HepG2 (cell line): ENCODE results near the gene DNAJC28. TPM values are rescaled to one million over a fixed set of nuclear protein-coding genes. Genes with fewer than 3 reads are reported as not detected.

Source experiments
- ATAC-seq: fragments of 200-7000 bp; cut with Tn5 transposase; 3 replicates; pipeline ENCODE4 v1.9.1; 2020; ENCODE audit warnings: mild to moderate bottlenecking, moderate library complexity
- BruUV-seq: library from RNA; stranded (reverse); fragments of 400-500 nt; replicated peaks from 2 replicates; lab custom pipeline; 2021; lab: Mats Ljungman, UMichigan
- CTCF ChIA-PET: fragments of 300-600 bp; formaldehyde crosslinking; extraction: SDS; loops from one replicate; lab custom pipeline; 2021; ENCODE audit warnings: low total read pairs, inconsistent platforms, low intra/inter-chr PET ratio; lab: Yijun Ruan, JAX
- POLR2A ChIA-PET: fragments of 350-600 bp; sonication (Branson Sonifier 250); formaldehyde crosslinking; loops from one replicate; lab custom pipeline; 2020; ENCODE audit warnings: antibody characterized with exemption, inconsistent platforms; lab: Yijun Ruan, JAX
- DNase-seq: peaks from one replicate; pipeline ENCODE4 v3.0.0-alpha.2; 2015; ENCODE audit warnings: low spot score
- FAIRE-seq: peaks from 3 replicates; lab custom pipeline; 2011; peaks lifted over from hg19 to GRCh38; lab: Jason Lieb, UNC
- H2AFZ ChIP-seq: one replicate; pipeline ENCODE4 v1.6.1; 2011; ENCODE audit warnings: low read length, inconsistent platforms
- H3K27ac ChIP-seq: fragments of 300-600 bp; 3 replicates; pipeline ENCODE4 v1.8.0; 2011; ENCODE audit warnings: mixed run types, mild to moderate bottlenecking, mixed read lengths, low read length, inconsistent platforms; ENCODE audit not compliant: insufficient read depth; ENCODE audit errors: extremely low read length
- H3K27me3 ChIP-seq, 2 experiments: fragments of 200-600 bp in 1 of 2; 2 replicates in 1 of 2; 3 replicates in 1 of 2; pipeline versions ENCODE4 v1.6.0 to v1.8.0; 2011; ENCODE audit warnings: low read length in 2 of 2, mild to moderate bottlenecking in 2 of 2, moderate library complexity in 2 of 2, inconsistent platforms in 1 of 2; ENCODE audit not compliant: insufficient read depth in 2 of 2, control insufficient read depth in 1 of 2
- H3K36me3 ChIP-seq, 2 experiments: fragments of 200-600 bp in 1 of 2; replicated peaks in 1 of 2; 2 replicates in 1 of 2; 3 replicates in 1 of 2; pipeline versions ENCODE4 v1.5.1 to v1.8.0; 2011; ENCODE audit warnings: low read length in 2 of 2, inconsistent platforms in 1 of 2; ENCODE audit not compliant: insufficient read depth in 2 of 2, control insufficient read depth in 1 of 2
- H3K4me1 ChIP-seq: 2 replicates; pipeline ENCODE4 v1.5.1; 2012; ENCODE audit warnings: low read length, inconsistent platforms; ENCODE audit not compliant: insufficient read depth
- H3K4me2 ChIP-seq: 2 replicates; pipeline ENCODE4 v1.6.0; 2011; ENCODE audit warnings: low read depth, low read length, inconsistent platforms
- H3K4me3 ChIP-seq, 3 experiments: fragments of 200-600 bp in 1 of 3; sonication (generic), shearing (Covaris generic) in 1 of 3; replicated peaks in 1 of 3; 2 replicates each; pipeline ENCODE4 v1.5.1; 2011 to 2016; ENCODE audit warnings: low read length in 3 of 3, inconsistent platforms in 2 of 3, low read depth in 2 of 3, mild to moderate bottlenecking in 2 of 3, control low read depth in 1 of 3, mixed read lengths in 1 of 3; ENCODE audit not compliant: insufficient read depth in 1 of 3
- H3K79me2 ChIP-seq: one replicate; pipeline ENCODE4 v1.6.1; 2011; ENCODE audit warnings: low read length, inconsistent platforms; ENCODE audit not compliant: insufficient read depth
- H3K9ac ChIP-seq: 2 replicates; pipeline ENCODE4 v1.6.0; 2011; ENCODE audit warnings: mild to moderate bottlenecking, low read depth, low read length, inconsistent platforms; ENCODE audit not compliant: insufficient read depth
- H3K9me3 ChIP-seq: 2 replicates; pipeline ENCODE4 v1.5.1; 2012; ENCODE audit warnings: mild to moderate bottlenecking, low read length
- H4K20me1 ChIP-seq: 2 replicates; pipeline ENCODE4 v1.6.0; 2011; ENCODE audit warnings: inconsistent platforms, mild to moderate bottlenecking, low read length, moderate library complexity; ENCODE audit not compliant: insufficient read depth
- AHR ChIP-seq: IDR thresholded peaks from 2 replicates; pipeline ENCODE4 v1.6.1; 2018; ENCODE audit warnings: missing genetic modification reagents, missing compliant biosample characterization
- KLF15 ChIP-seq: sonication (generic); formaldehyde crosslinking; IDR thresholded peaks from 2 replicates; pipeline ENCODE4 v1.8.1; 2023; ENCODE audit warnings: borderline replicate concordance, mild to moderate bottlenecking, inconsistent platforms, missing genetic modification reagents, mixed read lengths
- RARG ChIP-seq: sonication (generic); formaldehyde crosslinking; IDR thresholded peaks from 2 replicates; pipeline ENCODE4 v1.4.0; 2020; ENCODE audit warnings: low read depth, mild to moderate bottlenecking, missing genetic modification reagents
- THYN1 ChIP-seq: sonication (generic); formaldehyde crosslinking; IDR thresholded peaks from 2 replicates; pipeline ENCODE4 v1.8.1; 2023; ENCODE audit warnings: low read depth, mild to moderate bottlenecking, moderate library complexity, missing genetic modification reagents, borderline replicate concordance
- ZMAT3 ChIP-seq: sonication (generic); formaldehyde crosslinking; conservative IDR thresholded peaks from 2 replicates; pipeline ENCODE4 v1.7.0; 2021; ENCODE audit warnings: missing genetic modification reagents
- ZNF121 ChIP-seq: sonication (generic); formaldehyde crosslinking; IDR thresholded peaks from 2 replicates; pipeline ENCODE4 v1.5.0; 2020; ENCODE audit warnings: mild to moderate bottlenecking, missing genetic modification reagents
- ZNF235 ChIP-seq: sonication (generic); formaldehyde crosslinking; IDR thresholded peaks from 2 replicates; pipeline ENCODE4 v1.8.1; 2023; ENCODE audit warnings: mild to moderate bottlenecking, missing genetic modification reagents, borderline replicate concordance
- ZNF652 ChIP-seq: IDR thresholded peaks from 2 replicates; pipeline ENCODE4 v1.6.1; 2016; ENCODE audit warnings: low read depth, borderline replicate concordance
- ZNF775 ChIP-seq: sonication (generic); formaldehyde crosslinking; IDR thresholded peaks from 2 replicates; pipeline ENCODE4 v1.4.0; 2020; ENCODE audit warnings: missing genetic modification reagents, mild to moderate bottlenecking, moderate library complexity, borderline replicate concordance
- WGBS: methylation state at CpG from one replicate; pipeline ENCODE4 v1.1.6; 2017; ENCODE audit warnings: low lambda C conversion rate; 5-methylcytosine and 5-hydroxymethylcytosine counted together
- in situ Hi-C: cut with HindIII; loops from 2 replicates; pipeline ENCODE4 v1.10.0; 2017; ENCODE audit warnings: low pct_unique_long_range_greater_than_20kb; ENCODE audit not compliant: extremely low pct_ligation_motif_present
- intact Hi-C: fragments of 100-400 bp; cut with micrococcal nuclease; formaldehyde crosslinking; loops from one replicate; pipeline ENCODE4 v1.10.0; 2022; ENCODE audit not compliant: unreplicated experiment
- polyA plus RNA-seq, 8 experiments: library from polyadenylated mRNA; depleted of rRNA in 3 of 8; stranded (reverse) in 7 of 8; unstranded in 1 of 8; fragments of >200 nt; fragmentation: Illumina TruSeq in 4 of 8; extraction: Trizol in 4 of 8; gene quantifications; 2 replicates each; pipeline versions ENCODE4 v1.2.1 to v1.2.3, GENCODE V29; 2011 to 2016; ENCODE audit warnings: low read depth in 4 of 8, missing spikeins in 1 of 8, mixed read lengths in 1 of 8; ENCODE audit not compliant: insufficient read depth in 1 of 8
- total RNA-seq, 5 experiments: library from RNA; depleted of rRNA; stranded (reverse); fragments of >200 nt; fragmentation: Illumina TruSeq; extraction: Trizol; gene quantifications; 2 replicates each; pipeline ENCODE4 v1.2.3, GENCODE V29; 2016; ENCODE audit warnings: low read depth in 1 of 5

DNAJC28 gene
- total and polyA plus RNA-seq, 2 of the 13 experiments (the other 11 are each of a cell fraction or from before 2014, with no cell fraction given) = 1.5 to 3.3 TPM

DNA sequence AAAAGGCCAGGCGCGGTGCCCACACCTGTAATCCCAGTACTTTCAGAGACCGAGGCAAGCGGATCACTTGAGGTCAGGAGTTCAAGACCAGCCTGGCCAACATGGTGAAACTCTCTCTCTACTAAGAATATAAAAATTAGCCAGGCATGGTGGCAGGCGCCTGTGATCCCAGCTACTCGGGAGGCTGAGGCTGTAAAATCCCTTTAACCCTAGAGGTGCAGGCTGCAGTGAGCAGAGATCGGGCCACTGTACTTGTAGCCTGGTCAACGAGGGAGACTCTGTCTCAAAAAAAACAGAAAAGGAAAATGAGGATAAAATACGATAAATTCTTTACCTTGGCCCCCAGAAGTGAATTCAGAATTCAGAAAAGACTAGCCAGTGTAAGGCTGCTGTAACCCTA, 13.3 kb downstream of the DNAJC28 start:
- intact Hi-C loops = no loop called here
- Histone ChIP-seq H3K4me3 (peak overlapping the region; percentile 72 to 91 (median 85)), H2AFZ (no peak overlapping the region), H3K27me3 (no peaks in the 10 kb centered on the region; a peak in 1 of 5 replicates), H3K79me2 (peaks cover 14% of the 10 kb centered on the region), H3K4me1 (peaks cover 16% of the 10 kb centered on the region), H3K27ac (peak overlapping the region; percentile 92), H3K36me3 (no peaks in the 10 kb centered on the region), H3K9ac (peak overlapping the region; percentile 86), H3K4me2 (peak overlapping the region; percentile 75), H3K9me3 (no peaks in the 10 kb centered on the region), H4K20me1 (no peaks in the 10 kb centered on the region)
- ChIA-PET POLR2A (no interaction called here), CTCF (no interaction called here)
- FAIRE-seq (no peak), ATAC-seq (no peak), DNase-seq (no peak)
- 51% methylated on average over 9 of the region's 9 CpGs for WGBS
- TF ChIP-seq ZNF235 (CRISPR knock-in tag) = no peak
- no peak for TF ChIP-seq ZMAT3 (CRISPR knock-in tag)
- TF ChIP-seq AHR (CRISPR knock-in tag) = no peak
- TF ChIP-seq RARG (CRISPR knock-in tag) = no peak
- TF ChIP-seq ZNF652 = peak; percentile 57; the same call in 1 of the 2 replicates
- in situ Hi-C loops = no loop called here
- BruUV-seq = no TSS peak

DNA sequence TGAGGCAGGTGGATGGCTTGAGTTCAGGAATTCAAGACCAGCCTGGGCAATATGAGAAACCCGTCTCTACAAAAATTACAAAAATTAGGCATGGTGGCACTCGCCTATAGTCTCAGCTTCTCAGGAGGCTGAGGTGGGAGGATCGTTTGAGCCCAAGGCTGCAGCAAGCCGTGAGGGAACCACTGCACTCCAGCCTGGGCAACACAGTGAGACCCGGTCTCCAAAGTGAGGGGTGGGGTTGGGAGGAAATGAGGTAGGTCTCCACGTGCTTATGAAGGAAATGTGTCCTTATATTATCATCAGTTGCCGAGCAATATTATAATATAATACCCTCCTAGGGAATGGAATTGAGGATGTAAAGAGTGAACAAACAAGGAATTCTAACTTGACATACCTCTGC, 14.4 kb downstream of the DNAJC28 start:
- Histone ChIP-seq H3K4me3 (no peak overlapping the region), H4K20me1 (no peaks in the 10 kb centered on the region), H3K4me1 (peaks cover 16% of the 10 kb centered on the region), H2AFZ (no peak overlapping the region), H3K79me2 (peaks cover 19% of the 10 kb centered on the region), H3K36me3 (no peaks in the 10 kb centered on the region), H3K27me3 (no peaks in the 10 kb centered on the region; a peak in 1 of 5 replicates), H3K27ac (no peak overlapping the region), H3K9me3 (no peaks in the 10 kb centered on the region), H3K9ac (no peak overlapping the region), H3K4me2 (no peak overlapping the region)
- ATAC-seq = no peak
- in situ Hi-C loops (no loop called here), intact Hi-C loops (no loop called here)
- no peak for DNase-seq
- ChIA-PET POLR2A (no interaction called here), CTCF (no interaction called here)
- WGBS = 95% methylated on average over 7 of the region's 7 CpGs
- no TSS peak for BruUV-seq
- no peak for FAIRE-seq
- TF ChIP-seq KLF15 = no peak
- TF ChIP-seq ZNF775 (CRISPR knock-in tag) = no peak
- peak; percentile 53; the same call in 1 of the 2 replicates for TF ChIP-seq ZNF121 (CRISPR knock-in tag)
- TF ChIP-seq THYN1 = no peak
